GM12872 (cell line): ENCODE results near the gene AUTS2.

Source experiments
- TF ChIP-seq, protein P1 (sequence below): IDR thresholded peaks from 3 replicates; pipeline ENCODE4 v1.5.1; 2011; ENCODE audit warnings: low read depth, mild to moderate bottlenecking, low read length, moderate library complexity; ENCODE audit not compliant: insufficient read depth

Gene AUTS2

DNA sequence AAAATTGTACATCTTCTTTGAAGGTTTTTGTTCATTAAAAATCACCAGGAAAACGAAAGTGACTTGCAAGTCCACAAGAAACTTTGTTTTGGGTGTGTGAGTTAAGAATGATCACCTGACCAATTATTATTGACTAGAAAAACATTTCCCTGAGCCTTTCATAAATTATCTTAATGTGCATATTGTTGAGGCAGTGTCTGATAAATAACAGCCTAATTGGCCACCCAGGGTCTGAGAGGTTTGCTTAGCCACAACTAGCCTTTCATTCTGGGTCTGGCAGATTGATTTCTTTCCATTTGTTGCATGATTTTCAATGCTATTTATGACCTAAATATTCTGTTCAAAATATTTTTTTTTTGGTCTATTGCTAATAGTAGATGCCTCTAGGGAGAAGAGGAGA lies 152.8 kb downstream of the AUTS2 start:
- TF ChIP-seq, protein P1, sequence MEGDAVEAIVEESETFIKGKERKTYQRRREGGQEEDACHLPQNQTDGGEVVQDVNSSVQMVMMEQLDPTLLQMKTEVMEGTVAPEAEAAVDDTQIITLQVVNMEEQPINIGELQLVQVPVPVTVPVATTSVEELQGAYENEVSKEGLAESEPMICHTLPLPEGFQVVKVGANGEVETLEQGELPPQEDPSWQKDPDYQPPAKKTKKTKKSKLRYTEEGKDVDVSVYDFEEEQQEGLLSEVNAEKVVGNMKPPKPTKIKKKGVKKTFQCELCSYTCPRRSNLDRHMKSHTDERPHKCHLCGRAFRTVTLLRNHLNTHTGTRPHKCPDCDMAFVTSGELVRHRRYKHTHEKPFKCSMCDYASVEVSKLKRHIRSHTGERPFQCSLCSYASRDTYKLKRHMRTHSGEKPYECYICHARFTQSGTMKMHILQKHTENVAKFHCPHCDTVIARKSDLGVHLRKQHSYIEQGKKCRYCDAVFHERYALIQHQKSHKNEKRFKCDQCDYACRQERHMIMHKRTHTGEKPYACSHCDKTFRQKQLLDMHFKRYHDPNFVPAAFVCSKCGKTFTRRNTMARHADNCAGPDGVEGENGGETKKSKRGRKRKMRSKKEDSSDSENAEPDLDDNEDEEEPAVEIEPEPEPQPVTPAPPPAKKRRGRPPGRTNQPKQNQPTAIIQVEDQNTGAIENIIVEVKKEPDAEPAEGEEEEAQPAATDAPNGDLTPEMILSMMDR: no peak

DNA sequence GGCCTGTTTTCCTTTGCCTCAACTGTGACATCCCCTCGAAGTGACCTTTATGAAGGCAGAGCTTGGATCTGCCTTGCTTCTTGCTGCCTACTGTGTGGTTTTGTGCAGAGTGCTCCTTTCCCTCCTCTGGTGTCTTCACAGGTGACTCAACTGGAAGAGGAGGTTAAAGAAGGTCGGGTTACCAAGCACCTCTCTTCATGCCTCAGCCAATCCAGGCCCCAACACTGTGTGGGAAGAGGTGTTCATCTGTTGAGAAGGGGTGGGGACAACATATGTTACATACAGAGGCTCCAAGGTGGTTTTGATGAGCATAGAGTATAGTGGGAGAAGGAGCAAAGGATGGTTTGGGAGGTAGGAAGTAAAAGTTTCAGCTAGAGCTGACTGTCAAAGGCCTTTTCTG lies 155.7 kb downstream of the AUTS2 start:
- TF ChIP-seq, protein P1: no peak

DNA sequence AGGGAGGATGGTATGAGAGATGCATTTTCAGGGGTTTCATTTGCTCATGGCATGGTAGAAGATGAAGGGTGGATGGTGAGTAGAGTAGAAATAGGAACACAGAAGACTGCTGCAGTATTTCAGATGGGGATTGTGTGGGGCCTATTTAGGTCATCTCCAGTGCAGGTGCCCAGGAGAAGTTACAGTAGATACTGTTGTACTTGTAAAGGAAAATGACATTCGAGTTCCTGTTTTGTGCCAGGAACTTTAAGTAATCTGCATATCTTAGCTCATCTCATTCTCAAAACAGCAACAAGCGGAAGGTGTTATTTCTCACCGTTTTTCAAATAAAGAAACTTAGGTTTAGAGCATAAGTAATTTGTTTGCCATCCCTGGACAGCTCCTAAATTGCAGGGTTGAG lies 156.2 kb downstream of the AUTS2 start:
- TF ChIP-seq, protein P1: no peak

DNA sequence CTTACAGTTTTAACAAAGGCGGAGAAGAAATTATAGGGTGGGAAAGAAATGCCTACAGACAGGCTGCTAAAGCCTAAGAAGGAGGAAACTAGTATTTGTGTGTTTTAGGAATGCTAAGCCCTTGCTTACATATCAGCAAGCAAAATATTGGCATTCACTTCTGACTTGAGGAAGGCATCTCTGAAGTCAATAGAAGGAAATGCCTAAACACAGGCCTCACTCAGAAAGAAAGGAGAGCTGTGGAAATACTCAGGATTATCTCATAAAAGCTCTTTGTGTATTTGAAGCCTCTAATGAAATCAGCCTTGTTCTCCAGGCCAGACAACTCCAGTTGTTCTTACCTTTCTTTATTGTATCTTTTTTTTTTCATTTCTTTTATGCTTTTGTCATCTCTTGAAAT lies 158.0 kb downstream of the AUTS2 start:
- TF ChIP-seq, protein P1: no peak

DNA sequence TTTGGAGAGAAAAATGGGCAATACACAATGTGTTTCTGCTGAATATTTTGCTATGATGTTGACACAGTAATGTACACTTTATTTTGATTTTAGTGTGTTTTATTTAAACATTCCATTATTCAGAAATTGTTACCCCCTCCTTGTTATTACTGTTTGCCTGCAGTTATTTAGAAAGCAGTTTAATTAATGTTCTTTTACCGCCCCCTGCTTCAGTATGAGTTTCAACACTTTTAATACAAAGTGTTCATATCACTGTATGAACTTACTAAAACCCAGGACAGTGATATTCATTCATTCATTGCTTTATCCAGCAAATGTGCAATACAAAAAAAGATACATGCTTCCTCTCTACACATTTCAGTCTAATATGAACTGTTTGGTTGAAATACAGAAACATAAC lies 159.3 kb downstream of the AUTS2 start:
- TF ChIP-seq, protein P1: no peak

DNA sequence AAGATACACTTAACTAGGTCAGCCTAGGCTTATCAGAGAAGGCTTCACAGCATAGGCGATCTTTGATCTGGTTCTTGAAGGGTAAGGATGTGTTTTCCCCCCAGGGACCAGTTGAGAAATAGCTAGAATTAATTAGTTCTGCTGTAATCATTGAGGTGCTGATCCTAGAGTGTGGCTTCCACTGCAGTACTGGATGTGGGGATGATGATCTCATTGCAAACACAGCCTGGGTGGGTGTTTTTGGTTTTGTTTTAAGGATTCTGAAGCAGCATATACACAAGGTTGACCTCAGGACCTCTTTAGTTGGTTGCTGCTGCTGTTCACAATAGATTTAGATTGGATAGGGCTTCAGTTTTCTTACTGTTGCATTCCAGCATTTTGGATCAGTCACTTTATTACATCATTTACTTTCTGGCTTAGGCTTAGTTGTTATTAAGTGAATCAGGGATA lies 159.7 kb downstream of the AUTS2 start:
- TF ChIP-seq, protein P1: no peak

DNA sequence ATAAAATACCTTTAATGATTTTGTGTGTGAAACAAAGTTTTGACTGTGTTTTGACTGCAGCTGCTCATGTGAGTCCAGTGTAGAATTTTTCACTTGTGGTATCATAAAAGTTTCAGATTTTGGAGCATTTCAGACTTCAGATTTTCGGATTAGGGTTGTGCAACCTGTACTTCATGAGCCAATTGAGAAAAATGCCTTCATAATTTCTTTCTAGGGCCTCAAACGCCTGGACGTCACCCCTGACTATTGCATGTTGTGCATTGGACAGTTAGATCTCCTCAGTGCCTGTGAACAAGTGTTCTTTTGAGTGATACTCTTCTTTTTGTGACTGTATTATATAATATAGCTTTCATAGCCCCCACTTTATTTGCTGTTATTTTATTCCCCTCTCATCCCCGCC lies 161.1 kb downstream of the AUTS2 start:
- TF ChIP-seq, protein P1: no peak
